Testis (tissue), 3 donors: ENCODE results near the gene RGS13. TPM values are rescaled to one million over a fixed set of nuclear protein-coding genes. Genes with fewer than 3 reads are reported as not detected.

ENCODE experiments used
- DNase-seq: peaks from one replicate; pipeline ENCODE4 v3.0.0-alpha.2; 2019
- H3K27ac ChIP-seq, 2 donors: fragments of 200-600 bp; sonication (generic); one replicate each; pipeline ENCODE4 v1.5.1; 2019
- H3K27me3 ChIP-seq: fragments of 200-600 bp; sonication (generic); one replicate; pipeline ENCODE4 v1.5.1; 2019
- H3K36me3 ChIP-seq: fragments of 200-600 bp; sonication (generic); one replicate; pipeline ENCODE4 v1.5.1; 2017; ENCODE audit warnings: low read depth; ENCODE audit errors: missing control alignments
- H3K4me1 ChIP-seq: fragments of 200-600 bp; sonication (generic); one replicate; pipeline ENCODE4 v1.5.1; 2019
- H3K4me3 ChIP-seq, 2 donors: fragments of 200-600 bp; sonication (generic); one replicate each; pipeline ENCODE4 v1.5.1; 2017 to 2019
- H3K9me3 ChIP-seq: fragments of 200-600 bp; sonication (generic); one replicate; pipeline ENCODE4 v1.5.1; 2017
- CTCF ChIP-seq, 3 experiments: fragments of 450-650 bp in 2 of 3; fragments of 200-600 bp in 1 of 3; sonication (generic) in 1 of 3; IDR thresholded peaks; one replicate each; pipeline ENCODE4 v1.5.1; 2016 to 2019; ENCODE audit warnings: antibody characterized with exemption in 3 of 3, mild to moderate bottlenecking in 2 of 3, moderate library complexity in 1 of 3
- POLR2A ChIP-seq: fragments of 450-650 bp; IDR thresholded peaks from one replicate; pipeline ENCODE4 v1.6.1; 2017; ENCODE audit warnings: antibody characterized with exemption, mild to moderate bottlenecking, moderate library complexity
- WGBS, 2 donors: methylation state at CpG; one replicate each; pipeline ENCODE4 v1.1.5; 2018; 5-methylcytosine and 5-hydroxymethylcytosine counted together
- intact Hi-C: fragments of 100-400 bp; cut with DNase I; formaldehyde crosslinking; loops from one replicate; pipeline ENCODE4 v1.15.1; 2023; ENCODE audit warnings: low total_unique reads
- polyA plus RNA-seq: library from polyadenylated mRNA; stranded (reverse); fragments of 350-450 nt; fragmentation: Illumina TruSeq; extraction: RNeasy Lipid Tissue Mini Kit (QIAGEN cat#74804); gene quantifications from one replicate; pipeline ENCODE4 v1.2.3, GENCODE V29; 2014; ENCODE audit warnings: low read depth, low replicate concordance; ENCODE audit not compliant: insufficient read depth
- total RNA-seq, 2 donors: library from RNA; depleted of rRNA; stranded (reverse); fragments of >200 nt; gene quantifications; one replicate each; pipeline ENCODE4 v1.2.3, GENCODE V29; 2016

The RGS13 gene
- total and polyA plus RNA-seq, 3 donors from 2014 or later, result 0.25 TPM; not detected in 2

DNA sequence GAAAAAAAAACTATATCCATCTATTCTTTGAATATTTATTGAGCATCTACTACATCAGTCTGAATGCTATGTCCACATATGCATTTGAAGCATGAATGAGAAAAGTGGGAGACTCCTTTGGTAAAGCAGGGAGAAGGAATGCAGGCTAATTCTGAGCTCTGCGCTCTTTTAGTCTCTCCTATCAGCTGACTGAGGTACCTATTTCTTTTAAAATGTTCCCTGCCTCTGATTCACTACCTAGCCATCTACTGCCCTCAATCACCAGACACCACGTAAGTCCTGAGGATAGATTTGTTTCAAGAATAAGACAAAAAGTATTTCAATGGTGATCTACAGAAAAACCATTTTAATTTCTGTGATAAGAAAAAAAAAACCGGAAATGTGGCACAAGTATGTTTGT lies 3.8 kb upstream of the RGS13 start:
- Histone ChIP-seq H3K36me3 (no peaks in the 10 kb centered on the region), H3K27ac (no peak overlapping the region), H3K4me3 (no peak overlapping the region), H3K27me3 (no peaks in the 10 kb centered on the region), H3K4me1 (peaks cover 8% of the 10 kb centered on the region), H3K9me3 (no peaks in the 10 kb centered on the region)
- intact Hi-C loops, result no loop called here
- no peak for DNase-seq
- no peak for TF ChIP-seq POLR2A
- no peak for TF ChIP-seq CTCF (IDR thresholded peaks at IDR 0.05)
- WGBS, 2 donors, result 59 to 77% methylated on average over 3 of the region's 3 CpGs

- 68 to 70% methylated on average over 6 of the region's 6 CpGs for WGBS, 2 donors
- H3K9me3 ChIP-seq, result no peaks in the 10 kb centered on the region
- no peak overlapping the region for H3K4me3 ChIP-seq
- H3K4me1 ChIP-seq, result peaks cover 8% of the 10 kb centered on the region
- intact Hi-C loops, result no loop called here
- no peaks in the 10 kb centered on the region for H3K36me3 ChIP-seq
- TF ChIP-seq POLR2A (no peak), CTCF (IDR thresholded peaks at IDR 0.05) (no peak)
- H3K27ac ChIP-seq, result no peak overlapping the region
- no peak for DNase-seq
- no peaks in the 10 kb centered on the region for H3K27me3 ChIP-seq
These were observed 3.1 kb upstream of the RGS13 start for GRCh38 chr1:192632641-192633532.

GRCh38 chr1:192633533-192634253 lies 2.3 kb upstream of the RGS13 start:
- DNase-seq, result no peak
- Histone ChIP-seq H3K27me3 (no peaks in the 10 kb centered on the region), H3K9me3 (no peaks in the 10 kb centered on the region), H3K36me3 (no peaks in the 10 kb centered on the region), H3K4me3 (no peak overlapping the region), H3K27ac (no peak overlapping the region), H3K4me1 (peaks cover 2% of the 10 kb centered on the region)
- no peak for TF ChIP-seq POLR2A
- no peak for TF ChIP-seq CTCF (IDR thresholded peaks at IDR 0.05)
- intact Hi-C loops, result no loop called here
- 79 to 83% methylated on average over 7 of the region's 7 CpGs for WGBS, 2 donors

DNA sequence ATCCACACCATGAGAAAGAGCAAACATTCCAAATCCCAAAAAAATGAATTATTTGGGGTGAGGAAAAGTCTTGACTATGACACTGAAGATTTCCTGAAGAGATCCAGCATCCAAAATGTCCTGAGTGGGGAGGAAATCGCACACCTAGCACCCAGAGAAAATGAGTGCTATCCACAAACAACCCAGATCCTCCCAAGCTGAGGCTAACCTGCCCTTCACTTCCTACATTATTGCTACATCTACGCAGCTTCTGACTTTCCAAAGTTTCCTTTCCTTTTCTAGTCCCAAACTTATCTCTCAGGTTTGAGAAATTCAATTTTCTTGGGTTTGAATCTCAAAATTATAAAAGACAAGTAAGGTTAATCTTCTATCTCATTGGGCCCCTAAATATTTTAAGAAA lies 906 bp upstream of the RGS13 start:
- intact Hi-C loops, result no loop called here
- Histone ChIP-seq H3K4me3 (no peak overlapping the region), H3K27me3 (no peaks in the 10 kb centered on the region), H3K9me3 (no peaks in the 10 kb centered on the region), H3K4me1 (no peaks in the 10 kb centered on the region), H3K36me3 (no peaks in the 10 kb centered on the region), H3K27ac (no peak overlapping the region)
- 86 to 88% methylated on average over 2 of the region's 2 CpGs for WGBS, 2 donors
- no peak for TF ChIP-seq POLR2A
- TF ChIP-seq CTCF (IDR thresholded peaks at IDR 0.05), result no peak
- DNase-seq, result no peak
